Inflammatory macrophage treated with lipopolysaccharide for 4 hours (primary cell): Measurements from ENCODE around the gene CCDC184.
A peak's percentile ranks its signal among the peaks of the same experiment; 100 is the strongest.
"Not testable (repeated sequence)": the region's sequence is repeated elsewhere in the genome, so short reads cannot be mapped to it uniquely, and the experiment has no call there.

Experiments used
- DNase-seq: peaks from one replicate; pipeline ENCODE4 v3.0.0-alpha.2; 2020

CCDC184 gene

GRCh38 chr12:48216785-48217184 is 33.3 kb downstream of the CCDC184 start:
- peak; percentile 93 for DNase-seq

GRCh38 chr12:48219631-48220030 is 36.2 kb downstream of the CCDC184 start:
- DNase-seq, result no peak

- no peak for DNase-seq
Observed at GRCh38 chr12:48220701-48221100, 37.3 kb downstream of the CCDC184 start.

GRCh38 chr12:48221645-48222044 is 38.2 kb downstream of the CCDC184 start:
- DNase-seq, result no peak

- DNase-seq, result not testable (repeated sequence)
Observed at GRCh38 chr12:48224533-48224932, 41.1 kb downstream of the CCDC184 start.

GRCh38 chr12:48231169-48231958 is 47.9 kb downstream of the CCDC184 start:
- not testable (repeated sequence) for DNase-seq
